Measurements from ENCODE around the gene IL10RB.

The IL10RB gene

DNA sequence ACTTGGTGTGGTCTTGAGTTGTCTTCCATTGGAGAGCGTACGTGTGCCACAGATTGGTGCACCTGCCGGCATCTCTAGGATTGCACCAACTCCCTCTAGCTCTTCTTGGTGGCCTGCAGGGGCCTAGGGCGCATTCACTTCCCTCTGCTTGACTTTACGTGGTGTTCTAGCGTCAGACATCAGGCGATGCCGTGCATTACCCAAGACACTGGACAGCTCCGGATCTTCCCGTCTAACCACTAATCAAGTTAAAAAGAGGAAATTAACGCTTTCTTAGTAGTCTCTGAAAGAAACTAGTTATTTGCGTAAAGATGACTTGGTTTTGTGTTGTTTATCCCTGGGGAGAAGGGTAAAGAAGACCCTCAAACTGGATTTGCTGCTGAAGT lies 510 bp upstream of the IL10RB start:
- Histone ChIP-seq H3K27me3 (ENCODE audit: insufficient read depth, low read depth) (no peaks in the 10 kb centered on the region), H3K4me2 (peak overlapping the region; percentile 66), H4K20me1 (ENCODE audit: insufficient read depth) (no peaks in the 10 kb centered on the region; the same call in 1 of the 2 replicates), H3K79me2 (ENCODE audit: insufficient read depth, low read depth) (peaks cover 8% of the 10 kb centered on the region; the same call in 1 of the 2 replicates), H3K36me3 (ENCODE audit: insufficient read depth) (no peaks in the 10 kb centered on the region; the same call in 1 of the 2 replicates), H2AFZ (ENCODE audit: low read depth) (peak overlapping the region; percentile 86), H3K27ac (no peak overlapping the region), H3K4me1 (ENCODE audit: low read depth, poor library complexity, severe bottlenecking) (peaks cover 54% of the 10 kb centered on the region), H3K9ac (no peak overlapping the region; the same call in 1 of the 2 replicates), H3K4me3 (IDR thresholded peaks at IDR 0.05; ENCODE audit: insufficient read depth, low read depth, low read length) (no peak overlapping the region)
- TF ChIP-seq, protein P1, sequence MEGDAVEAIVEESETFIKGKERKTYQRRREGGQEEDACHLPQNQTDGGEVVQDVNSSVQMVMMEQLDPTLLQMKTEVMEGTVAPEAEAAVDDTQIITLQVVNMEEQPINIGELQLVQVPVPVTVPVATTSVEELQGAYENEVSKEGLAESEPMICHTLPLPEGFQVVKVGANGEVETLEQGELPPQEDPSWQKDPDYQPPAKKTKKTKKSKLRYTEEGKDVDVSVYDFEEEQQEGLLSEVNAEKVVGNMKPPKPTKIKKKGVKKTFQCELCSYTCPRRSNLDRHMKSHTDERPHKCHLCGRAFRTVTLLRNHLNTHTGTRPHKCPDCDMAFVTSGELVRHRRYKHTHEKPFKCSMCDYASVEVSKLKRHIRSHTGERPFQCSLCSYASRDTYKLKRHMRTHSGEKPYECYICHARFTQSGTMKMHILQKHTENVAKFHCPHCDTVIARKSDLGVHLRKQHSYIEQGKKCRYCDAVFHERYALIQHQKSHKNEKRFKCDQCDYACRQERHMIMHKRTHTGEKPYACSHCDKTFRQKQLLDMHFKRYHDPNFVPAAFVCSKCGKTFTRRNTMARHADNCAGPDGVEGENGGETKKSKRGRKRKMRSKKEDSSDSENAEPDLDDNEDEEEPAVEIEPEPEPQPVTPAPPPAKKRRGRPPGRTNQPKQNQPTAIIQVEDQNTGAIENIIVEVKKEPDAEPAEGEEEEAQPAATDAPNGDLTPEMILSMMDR (conservative IDR thresholded peaks at IDR 0.05; ENCODE audit: low read depth, low read length): no peak

DNA sequence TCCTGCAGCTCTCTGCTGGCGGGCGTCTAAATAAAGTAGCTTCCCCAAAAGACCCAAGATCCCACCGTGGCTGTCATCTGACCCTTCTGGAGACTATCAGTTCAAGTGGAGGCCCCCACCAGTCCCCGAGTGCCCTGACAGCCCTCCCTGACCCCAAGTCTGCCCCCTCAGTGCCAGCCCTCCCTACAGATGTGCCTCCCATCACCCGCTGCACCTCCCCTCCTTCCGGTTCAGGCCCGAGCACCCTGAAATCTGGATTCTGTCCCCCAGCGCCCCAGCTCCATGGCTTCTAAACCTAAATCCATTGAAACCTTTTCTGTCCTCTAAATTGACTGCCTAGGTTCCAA lies 595 bp downstream of the IL10RB start:
- TF ChIP-seq, protein P1 (conservative IDR thresholded peaks at IDR 0.05; ENCODE audit: low read depth, low read length): no peak
- Histone ChIP-seq H3K27me3 (ENCODE audit: insufficient read depth, low read depth) (no peaks in the 10 kb centered on the region), H3K79me2 (ENCODE audit: insufficient read depth, low read depth) (peaks cover 8% of the 10 kb centered on the region; the same call in 1 of the 2 replicates), H3K27ac (peak overlapping the region; percentile 50), H4K20me1 (ENCODE audit: insufficient read depth) (no peaks in the 10 kb centered on the region; the same call in 1 of the 2 replicates), H3K4me3 (IDR thresholded peaks at IDR 0.05; ENCODE audit: insufficient read depth, low read depth, low read length) (no peak overlapping the region), H2AFZ (ENCODE audit: low read depth) (peak overlapping the region; percentile 86), H3K4me1 (ENCODE audit: low read depth, poor library complexity, severe bottlenecking) (peaks cover 43% of the 10 kb centered on the region), H3K4me2 (peak overlapping the region; percentile 66), H3K9ac (peak overlapping the region; percentile 71), H3K36me3 (ENCODE audit: insufficient read depth) (no peaks in the 10 kb centered on the region; the same call in 1 of the 2 replicates)

DNA sequence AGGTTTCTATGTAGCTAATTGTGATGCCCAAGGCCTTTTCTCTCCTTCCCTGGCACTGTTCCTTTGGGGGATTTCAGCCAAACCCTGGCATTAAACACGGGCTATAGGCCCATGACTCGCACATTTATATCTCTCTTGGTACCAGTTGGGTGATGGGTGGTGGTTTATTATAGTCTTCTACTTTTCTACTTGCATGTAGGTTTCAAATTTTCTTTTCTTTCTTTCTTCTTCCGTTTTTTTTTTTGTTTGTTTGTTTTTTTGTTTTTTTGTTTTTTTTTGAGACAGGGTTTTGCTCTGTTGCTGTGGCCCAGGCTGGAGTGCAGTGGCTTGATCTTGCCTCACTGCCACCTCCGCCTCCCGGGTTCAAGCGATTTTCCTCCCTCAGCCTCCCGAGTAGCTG lies 1.1 kb downstream of the IL10RB start:
- Histone ChIP-seq H3K27ac (no peak overlapping the region; the same call in 1 of the 2 replicates), H3K4me2 (peak overlapping the region; percentile 66), H3K27me3 (ENCODE audit: insufficient read depth, low read depth) (no peaks in the 10 kb centered on the region), H3K79me2 (ENCODE audit: insufficient read depth, low read depth) (peaks cover 8% of the 10 kb centered on the region; the same call in 1 of the 2 replicates), H4K20me1 (ENCODE audit: insufficient read depth) (no peaks in the 10 kb centered on the region; the same call in 1 of the 2 replicates), H3K9ac (no peak overlapping the region; the same call in 1 of the 2 replicates), H2AFZ (ENCODE audit: low read depth) (peak overlapping the region; percentile 86; the same call in 1 of the 2 replicates), H3K4me1 (ENCODE audit: low read depth, poor library complexity, severe bottlenecking) (peaks cover 38% of the 10 kb centered on the region), H3K4me3 (IDR thresholded peaks at IDR 0.05; ENCODE audit: insufficient read depth, low read depth, low read length) (no peak overlapping the region), H3K36me3 (ENCODE audit: insufficient read depth) (no peaks in the 10 kb centered on the region; the same call in 1 of the 2 replicates)
- TF ChIP-seq, protein P1 (conservative IDR thresholded peaks at IDR 0.05; ENCODE audit: low read depth, low read length): no peak

DNA sequence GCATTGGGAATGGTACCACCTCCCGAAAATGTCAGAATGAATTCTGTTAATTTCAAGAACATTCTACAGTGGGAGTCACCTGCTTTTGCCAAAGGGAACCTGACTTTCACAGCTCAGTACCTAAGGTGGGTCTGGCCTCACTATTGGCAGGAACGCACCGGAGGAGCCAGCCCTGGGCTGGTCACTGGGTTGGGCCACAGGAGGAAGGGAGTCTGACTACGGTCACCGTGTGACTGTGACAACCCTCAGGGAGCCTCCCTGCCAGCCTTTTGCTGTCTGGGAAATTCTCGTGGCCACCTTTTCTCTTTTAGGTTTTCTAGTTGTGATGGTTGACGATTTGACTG lies 2.2 kb downstream of the IL10RB start:
- TF ChIP-seq, protein P1 (conservative IDR thresholded peaks at IDR 0.05; ENCODE audit: low read depth, low read length): no peak
- no peak overlapping the region for H3K4me2 ChIP-seq
- H3K27me3 ChIP-seq (ENCODE audit: insufficient read depth, low read depth): no peaks in the 10 kb centered on the region
- H3K27ac ChIP-seq: no peak overlapping the region
- peaks cover 36% of the 10 kb centered on the region for H3K4me1 ChIP-seq (ENCODE audit: low read depth, poor library complexity, severe bottlenecking)
- no peak overlapping the region for H3K9ac ChIP-seq
- no peak overlapping the region for H3K4me3 ChIP-seq (IDR thresholded peaks at IDR 0.05; ENCODE audit: insufficient read depth, low read depth, low read length)
- H3K79me2 ChIP-seq (ENCODE audit: insufficient read depth, low read depth): peaks cover 8% of the 10 kb centered on the region; the same call in 1 of the 2 replicates
- no peaks in the 10 kb centered on the region; the same call in 1 of the 2 replicates for H4K20me1 ChIP-seq (ENCODE audit: insufficient read depth)
- H3K36me3 ChIP-seq (ENCODE audit: insufficient read depth): no peaks in the 10 kb centered on the region; the same call in 1 of the 2 replicates
- no peak overlapping the region for H2AFZ ChIP-seq (ENCODE audit: low read depth)

Measured in KMS-11 (cell line).